Activated B cell treated with CpG ODN at 0.5 μM for 24 hours (primary cell): ENCODE data around the gene RIN1. TPM values are rescaled to one million over a fixed set of nuclear protein-coding genes. Genes with fewer than 3 reads are reported as not detected.

Source experiments
- ATAC-seq: fragments of 200-7000 bp; cut with Tn5 transposase; one replicate; pipeline ENCODE4 v1.10.0; 2021; ENCODE audit warnings: low read depth, mild to moderate bottlenecking, moderate library complexity
- CTCF ChIA-PET: fragments of 350-600 bp; sonication (Branson Sonifier 250); formaldehyde crosslinking; loops from one replicate; lab custom pipeline; 2021; ENCODE audit warnings: antibody characterized with exemption; lab: Charles Lee
- POLR2A ChIA-PET: fragments of 350-600 bp; sonication (Branson Sonifier 250); formaldehyde crosslinking; loops from one replicate; lab custom pipeline; 2021; ENCODE audit warnings: antibody characterized with exemption; lab: Charles Lee
- DNase-seq: peaks from one replicate; pipeline ENCODE4 v3.0.0; 2022
- H3K27ac Mint-ChIP-seq: one replicate; pipeline ENCODE4 v1.8.0; 2020; ENCODE audit warnings: mixed read lengths
- H3K27me3 Mint-ChIP-seq: one replicate; pipeline ENCODE4 v1.8.0; 2021; ENCODE audit warnings: mixed read lengths
- H3K36me3 Mint-ChIP-seq: one replicate; pipeline ENCODE4 v1.8.0; 2021; ENCODE audit warnings: low read depth, mixed read lengths
- H3K4me1 Mint-ChIP-seq: one replicate; pipeline ENCODE4 v1.8.0; 2021; ENCODE audit warnings: mixed read lengths
- H3K4me3 Mint-ChIP-seq: one replicate; pipeline ENCODE4 v1.8.0; 2020; ENCODE audit warnings: mild to moderate bottlenecking, mixed read lengths
- H3K9me3 Mint-ChIP-seq: one replicate; pipeline ENCODE4 v1.8.0; 2020; ENCODE audit warnings: mixed read lengths
- CTCF ChIP-seq: fragments of 200-600 bp; IDR thresholded peaks from one replicate; pipeline ENCODE4 v1.8.0; 2022; ENCODE audit warnings: antibody characterized with exemption, mild to moderate bottlenecking
- intact Hi-C: fragments of 100-400 bp; cut with micrococcal nuclease; formaldehyde crosslinking; loops from one replicate; pipeline ENCODE4 v1.15.1; 2024
- total RNA-seq: library from RNA; stranded (reverse); gene quantifications from 2 replicates; pipeline ENCODE4 v1.2.3, GENCODE V29; 2022

RIN1 gene
- total RNA-seq, 1 donor from 2014 or later: 0.98 TPM

GRCh38 chr11:66315498-66315885 is 20.7 kb downstream of the RIN1 start:
- CTCF ChIA-PET: no interaction called here
- H3K36me3 Mint-ChIP-seq: peaks cover 2% of the 10 kb centered on the region

GRCh38 chr11:66314561-66315497 is 21.4 kb downstream of the RIN1 start:
- POLR2A ChIA-PET: interaction anchor here (0.6 to 3.1 kb wide), 2 partner anchors 30 to 45 kb away, joined by 7 to 24 read pairs; partner anchors contain the start of gene BRMS1
- H3K9me3 Mint-ChIP-seq: no peaks in the 10 kb centered on the region
- H3K36me3 Mint-ChIP-seq: peaks cover 2% of the 10 kb centered on the region
- intact Hi-C loops: no loop called here
- CTCF ChIA-PET: interaction anchor here (0.6 to 0.7 kb wide), 2 partner anchors 71 to 484 kb away, joined by 3 to 4 read pairs; no protein-coding TSS in a partner anchor
- peaks cover 53% of the 10 kb centered on the region for H3K4me1 Mint-ChIP-seq
- ATAC-seq (no peak), DNase-seq (no peak)
- no peak for TF ChIP-seq CTCF
- H3K4me3 Mint-ChIP-seq: no peak overlapping the region
- H3K27me3 Mint-ChIP-seq: no peaks in the 10 kb centered on the region
- no peak overlapping the region for H3K27ac Mint-ChIP-seq

More at GRCh38 chr11:66315498-66315885, 20.7 kb downstream of the RIN1 start:
- intact Hi-C loops: no loop called here
- no peak for ATAC-seq
- peak overlapping the region; percentile 6 for H3K4me3 Mint-ChIP-seq
- no peaks in the 10 kb centered on the region for H3K27me3 Mint-ChIP-seq
- peak overlapping the region; percentile 30 for H3K27ac Mint-ChIP-seq
- no peak for DNase-seq
- no peak for TF ChIP-seq CTCF
- POLR2A ChIA-PET: interaction anchor here (0.6 to 0.7 kb wide), 3 partner anchors 45 to 362 kb away, joined by 3 to 7 read pairs (median 4); partner anchors contain the start of gene RBM4B
- no peaks in the 10 kb centered on the region for H3K9me3 Mint-ChIP-seq
- peaks cover 56% of the 10 kb centered on the region for H3K4me1 Mint-ChIP-seq

- ATAC-seq: no peak
- Mint-ChIP-seq H3K27ac (peak overlapping the region; percentile 30), H3K27me3 (no peaks in the 10 kb centered on the region), H3K9me3 (no peaks in the 10 kb centered on the region), H3K36me3 (peaks cover 2% of the 10 kb centered on the region), H3K4me1 (peaks cover 51% of the 10 kb centered on the region), H3K4me3 (peak overlapping the region; percentile 28)
- CTCF ChIA-PET: interaction anchor here (0.6 to 5.1 kb wide), 3 partner anchors 17 to 485 kb away, joined by 3 to 67 read pairs (median 4); no protein-coding TSS in a partner anchor
- POLR2A ChIA-PET: interaction anchor here (3.1 kb wide), 1 partner anchor 30 kb away, joined by 24 read pairs; the partner anchor contains the start of gene BRMS1
- no peak for TF ChIP-seq CTCF
- intact Hi-C loops: no loop called here
- DNase-seq: no peak
Measured at GRCh38 chr11:66314186-66314501, 22.1 kb downstream of the RIN1 start.

GRCh38 chr11:66313321-66314185 is 22.7 kb downstream of the RIN1 start:
- POLR2A ChIA-PET: interaction anchor here (0.5 to 3.3 kb wide), 24 partner anchors 11 to 1727 kb away, joined by 3 to 26 read pairs (median 6); partner anchors contain the start of genes BRMS1, CCDC85B, DPP3 and MRPL11
- intact Hi-C loops: loop anchor here (2.0 kb wide), 1 partner anchor 363 kb away; the partner anchor contains the start of gene RBM4B

More at GRCh38 chr11:66313321-66314185, 22.7 kb downstream of the RIN1 start:
- H3K27ac Mint-ChIP-seq: peak overlapping the region; percentile 97
- CTCF ChIA-PET: interaction anchor here (0.6 to 5.1 kb wide), 8 partner anchors 18 to 485 kb away, joined by 3 to 67 read pairs (median 15); partner anchors contain the start of genes BRMS1, MRPL11 and YIF1A
- H3K36me3 Mint-ChIP-seq: peaks cover 2% of the 10 kb centered on the region
- H3K9me3 Mint-ChIP-seq: no peaks in the 10 kb centered on the region
- DNase-seq (no peak), ATAC-seq (no peak)
- no peaks in the 10 kb centered on the region for H3K27me3 Mint-ChIP-seq
- H3K4me3 Mint-ChIP-seq: peak overlapping the region; percentile 93
- TF ChIP-seq CTCF: no peak
- peaks cover 45% of the 10 kb centered on the region for H3K4me1 Mint-ChIP-seq
